ENCODE measurements around the gene RPF1. TPM values are rescaled to one million over a fixed set of nuclear protein-coding genes. Genes with fewer than 3 reads are reported as not detected.

The RPF1 gene
- total RNA-seq, 1 experiment from 2014 or later, result 31.7 TPM

GRCh38 chr1:84488107-84488506 is 9.0 kb downstream of the RPF1 start (continued):
- TF ChIP-seq AR (CRISPR knock-in tag; IDR thresholded peaks at IDR 0.05) (no peak), GRHL2 (CRISPR knock-in tag; IDR thresholded peaks at IDR 0.05; ENCODE audit: insufficient replicate concordance, severe bottlenecking) (no peak), ZBTB43 (CRISPR knock-in tag; IDR thresholded peaks at IDR 0.05) (no peak), CREM (CRISPR knock-in tag; IDR thresholded peaks at IDR 0.05) (no peak)

GRCh38 chr1:84489766-84490165 is 10.7 kb downstream of the RPF1 start:
- CTCF ChIA-PET, result no interaction called here
- no peaks in the 10 kb centered on the region for H3K4me1 Mint-ChIP-seq
- no peak for DNase-seq (ENCODE audit: low spot score)
- no peak for TF ChIP-seq ERG (CRISPR knock-in tag; IDR thresholded peaks at IDR 0.05)
- no peak for TF ChIP-seq NR2C2 (CRISPR knock-in tag; IDR thresholded peaks at IDR 0.05)
- no peak for TF ChIP-seq ZNF396 (CRISPR knock-in tag; IDR thresholded peaks at IDR 0.05; ENCODE audit: borderline replicate concordance)
- no peak for TF ChIP-seq ZBTB43 (CRISPR knock-in tag; IDR thresholded peaks at IDR 0.05)
- no peak for TF ChIP-seq JAZF1 (CRISPR knock-in tag; IDR thresholded peaks at IDR 0.05)
- TF ChIP-seq FOXP4 (CRISPR knock-in tag; IDR thresholded peaks at IDR 0.05), result no peak
- TF ChIP-seq SMAD4 (CRISPR knock-in tag; IDR thresholded peaks at IDR 0.05), result no peak
- no peak for TF ChIP-seq TEAD4 (CRISPR knock-in tag; IDR thresholded peaks at IDR 0.05)
- no peak for TF ChIP-seq KAT7 (CRISPR knock-in tag; IDR thresholded peaks at IDR 0.05; ENCODE audit: borderline replicate concordance)
- no peak for TF ChIP-seq ZSCAN18 (CRISPR knock-in tag; IDR thresholded peaks at IDR 0.05)
- no peak for TF ChIP-seq FOXP1 (CRISPR knock-in tag; IDR thresholded peaks at IDR 0.05; ENCODE audit: borderline replicate concordance)
- TF ChIP-seq ETV6 (CRISPR knock-in tag; IDR thresholded peaks at IDR 0.05), result no peak
- TF ChIP-seq FOXK1 (CRISPR knock-in tag; IDR thresholded peaks at IDR 0.05), result no peak
- no peak for TF ChIP-seq ZBTB21 (CRISPR knock-in tag; IDR thresholded peaks at IDR 0.05; ENCODE audit: borderline replicate concordance)
- no peak for TF ChIP-seq SMAD3 (CRISPR knock-in tag; IDR thresholded peaks at IDR 0.05; ENCODE audit: borderline replicate concordance)
- no peak for TF ChIP-seq CBFB (CRISPR knock-in tag; IDR thresholded peaks at IDR 0.05; ENCODE audit: low read depth)
- TF ChIP-seq NFATC4 (CRISPR knock-in tag; IDR thresholded peaks at IDR 0.05), result no peak
- TF ChIP-seq OVOL2 (CRISPR knock-in tag; IDR thresholded peaks at IDR 0.05; ENCODE audit: borderline replicate concordance), result no peak
- no peak for TF ChIP-seq E2F1 (CRISPR knock-in tag; IDR thresholded peaks at IDR 0.05)
- no peak overlapping the region for H3K27ac Mint-ChIP-seq
- no peak overlapping the region for H3K4me3 Mint-ChIP-seq
- POLR2A ChIA-PET, result no interaction called here
- peaks cover 5% of the 10 kb centered on the region for H3K9me3 Mint-ChIP-seq
- peaks cover 39% of the 10 kb centered on the region for H3K36me3 Mint-ChIP-seq
- no peaks in the 10 kb centered on the region for H3K27me3 Mint-ChIP-seq (ENCODE audit: low read depth)
- no peak for ATAC-seq

Data from WTC11 (cell line).